HEK293 (cell line): Measurements from ENCODE around the gene DCAF4.

Source experiments
- CTCF ChIA-PET: fragments of 350-600 bp; formaldehyde crosslinking; extraction: SDS; loops from one replicate; lab custom pipeline; 2021; ENCODE audit warnings: antibody characterized with exemption; lab: Yijun Ruan, JAX
- POLR2A ChIA-PET: fragments of 300-600 bp; formaldehyde crosslinking; extraction: SDS; loops from one replicate; lab custom pipeline; 2020; ENCODE audit warnings: antibody characterized with exemption, inconsistent platforms; lab: Yijun Ruan, JAX
- H3K27ac ChIP-seq: fragments of 200-500 bp; sonication (Bioruptor generic); 2 replicates; pipeline ENCODE4 v1.5.1; 2014; ENCODE audit warnings: low read depth, low read length, control low read depth, inconsistent platforms; ENCODE audit errors: extremely low read depth
- H3K36me3 ChIP-seq, 2 experiments: fragments of 200-500 bp in 1 of 2; sonication (Bioruptor generic) in 1 of 2; 1 replicate in 1 of 2; 2 replicates in 1 of 2; pipeline ENCODE4 v1.5.1; 2014 to 2017; ENCODE audit warnings: inconsistent platforms in 2 of 2, low read length in 2 of 2; ENCODE audit not compliant: control insufficient read depth in 2 of 2, insufficient read depth in 1 of 2
- H3K4me1 ChIP-seq: fragments of 200-500 bp; sonication (Bioruptor generic); 2 replicates; pipeline ENCODE4 v1.5.1; 2014; ENCODE audit warnings: mild to moderate bottlenecking, low read length, inconsistent platforms; ENCODE audit not compliant: control insufficient read depth, insufficient read depth
- H3K4me3 ChIP-seq: 2 replicates; pipeline ENCODE4 v1.5.1; 2011; ENCODE audit warnings: low read depth, mild to moderate bottlenecking, control low read depth, low read length, moderate library complexity
- H3K9me3 ChIP-seq: fragments of 200-500 bp; sonication (Bioruptor generic); 2 replicates; pipeline ENCODE4 v1.5.1; 2014; ENCODE audit warnings: low read depth, low read length, inconsistent platforms; ENCODE audit not compliant: control insufficient read depth, insufficient read depth
- CTCF ChIP-seq: fragments of 450-650 bp; formaldehyde crosslinking; IDR thresholded peaks from 2 replicates; pipeline ENCODE4 v1.5.1; 2016; ENCODE audit warnings: missing biosample characterization, missing genetic modification characterization
- GLIS2 ChIP-seq: fragments of 450-650 bp; formaldehyde crosslinking; IDR thresholded peaks from 2 replicates; pipeline ENCODE4 v1.5.1; 2016; ENCODE audit warnings: missing biosample characterization, missing genetic modification characterization
- KLF10 ChIP-seq: fragments of 450-650 bp; IDR thresholded peaks from 2 replicates; pipeline ENCODE4 v1.5.1; 2018; ENCODE audit warnings: missing biosample characterization, mild to moderate bottlenecking, missing genetic modification characterization
- PRDM1 ChIP-seq: fragments of 450-650 bp; formaldehyde crosslinking; IDR thresholded peaks from 2 replicates; pipeline ENCODE4; 2016; ENCODE audit warnings: missing biosample characterization, missing genetic modification characterization
- SCRT1 ChIP-seq: fragments of 450-650 bp; formaldehyde crosslinking; IDR thresholded peaks from 2 replicates; pipeline ENCODE4 v1.5.1; 2016; ENCODE audit warnings: missing biosample characterization, missing genetic modification characterization, borderline replicate concordance
- ZNF121 ChIP-seq: fragments of 450-650 bp; formaldehyde crosslinking; IDR thresholded peaks from 2 replicates; pipeline ENCODE4 v1.5.1; 2016; ENCODE audit warnings: missing biosample characterization, missing genetic modification characterization
- ZNF16 ChIP-seq: fragments of 450-650 bp; formaldehyde crosslinking; IDR thresholded peaks from 2 replicates; pipeline ENCODE4 v1.5.1; 2016; ENCODE audit warnings: low read depth, missing biosample characterization, missing genetic modification characterization
- ZNF391 ChIP-seq: fragments of 450-650 bp; formaldehyde crosslinking; IDR thresholded peaks from 2 replicates; pipeline ENCODE4 v1.5.1; 2016; ENCODE audit warnings: low read depth, missing biosample characterization, missing genetic modification characterization, borderline replicate concordance
- ZNF394 ChIP-seq: fragments of 450-650 bp; formaldehyde crosslinking; IDR thresholded peaks from 2 replicates; pipeline ENCODE4 v1.5.1; 2016; ENCODE audit warnings: missing biosample characterization, missing genetic modification characterization, mild to moderate bottlenecking, moderate library complexity, borderline replicate concordance
- ZNF521 ChIP-seq: fragments of 450-650 bp; formaldehyde crosslinking; IDR thresholded peaks from 2 replicates; pipeline ENCODE4 v1.5.1; 2017; ENCODE audit warnings: missing biosample characterization, mild to moderate bottlenecking, missing genetic modification characterization
- ZNF555 ChIP-seq: fragments of 450-650 bp; formaldehyde crosslinking; conservative IDR thresholded peaks from 2 replicates; pipeline ENCODE4 v1.5.1; 2017; ENCODE audit warnings: missing biosample characterization, mild to moderate bottlenecking, missing genetic modification characterization, inconsistent platforms
- ZNF600 ChIP-seq: fragments of 450-650 bp; formaldehyde crosslinking; IDR thresholded peaks from 2 replicates; pipeline ENCODE4 v1.5.1; 2016; ENCODE audit warnings: missing biosample characterization, missing genetic modification characterization
- ZNF704 ChIP-seq: fragments of 450-650 bp; formaldehyde crosslinking; IDR thresholded peaks from 2 replicates; pipeline ENCODE4 v1.5.1; 2016; ENCODE audit warnings: missing biosample characterization, missing genetic modification characterization
- ZNF792 ChIP-seq: fragments of 450-650 bp; formaldehyde crosslinking; IDR thresholded peaks from 2 replicates; pipeline ENCODE4 v1.5.1; 2016; ENCODE audit warnings: missing biosample characterization, missing genetic modification characterization
- ZNF843 ChIP-seq: fragments of 450-650 bp; formaldehyde crosslinking; IDR thresholded peaks from 2 replicates; pipeline ENCODE4 v1.5.1; 2016; ENCODE audit warnings: missing biosample characterization, missing genetic modification characterization
- TF ChIP-seq, protein P1 (sequence below): fragments of 450-650 bp; formaldehyde crosslinking; IDR thresholded peaks from 2 replicates; pipeline ENCODE4 v1.5.1; 2017; ENCODE audit warnings: missing biosample characterization, missing genetic modification characterization
- TF ChIP-seq, protein P2 (sequence below): fragments of 450-650 bp; formaldehyde crosslinking; IDR thresholded peaks from 2 replicates; pipeline ENCODE4 v1.5.1; 2016; ENCODE audit warnings: missing biosample characterization, missing genetic modification characterization
- TF ChIP-seq, protein P3 (sequence below): fragments of 450-650 bp; formaldehyde crosslinking; IDR thresholded peaks from 2 replicates; pipeline ENCODE4 v1.5.1; 2016; ENCODE audit warnings: missing biosample characterization, missing genetic modification characterization, low read depth

Gene DCAF4

GRCh38 chr14:72939630-72940029 lies 13.4 kb downstream of the DCAF4 start:
- H3K4me1 ChIP-seq: no peaks in the 10 kb centered on the region
- H3K9me3 ChIP-seq: no peaks in the 10 kb centered on the region
- TF ChIP-seq ZNF792: no peak
- no peak for TF ChIP-seq ZNF16 (tag by site-specific recombination)
- TF ChIP-seq, protein P1, sequence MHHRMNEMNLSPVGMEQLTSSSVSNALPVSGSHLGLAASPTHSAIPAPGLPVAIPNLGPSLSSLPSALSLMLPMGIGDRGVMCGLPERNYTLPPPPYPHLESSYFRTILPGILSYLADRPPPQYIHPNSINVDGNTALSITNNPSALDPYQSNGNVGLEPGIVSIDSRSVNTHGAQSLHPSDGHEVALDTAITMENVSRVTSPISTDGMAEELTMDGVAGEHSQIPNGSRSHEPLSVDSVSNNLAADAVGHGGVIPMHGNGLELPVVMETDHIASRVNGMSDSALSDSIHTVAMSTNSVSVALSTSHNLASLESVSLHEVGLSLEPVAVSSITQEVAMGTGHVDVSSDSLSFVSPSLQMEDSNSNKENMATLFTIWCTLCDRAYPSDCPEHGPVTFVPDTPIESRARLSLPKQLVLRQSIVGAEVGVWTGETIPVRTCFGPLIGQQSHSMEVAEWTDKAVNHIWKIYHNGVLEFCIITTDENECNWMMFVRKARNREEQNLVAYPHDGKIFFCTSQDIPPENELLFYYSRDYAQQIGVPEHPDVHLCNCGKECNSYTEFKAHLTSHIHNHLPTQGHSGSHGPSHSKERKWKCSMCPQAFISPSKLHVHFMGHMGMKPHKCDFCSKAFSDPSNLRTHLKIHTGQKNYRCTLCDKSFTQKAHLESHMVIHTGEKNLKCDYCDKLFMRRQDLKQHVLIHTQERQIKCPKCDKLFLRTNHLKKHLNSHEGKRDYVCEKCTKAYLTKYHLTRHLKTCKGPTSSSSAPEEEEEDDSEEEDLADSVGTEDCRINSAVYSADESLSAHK (tag by site-specific recombination): no peak
- no peak for TF ChIP-seq ZNF521
- TF ChIP-seq, protein P2, sequence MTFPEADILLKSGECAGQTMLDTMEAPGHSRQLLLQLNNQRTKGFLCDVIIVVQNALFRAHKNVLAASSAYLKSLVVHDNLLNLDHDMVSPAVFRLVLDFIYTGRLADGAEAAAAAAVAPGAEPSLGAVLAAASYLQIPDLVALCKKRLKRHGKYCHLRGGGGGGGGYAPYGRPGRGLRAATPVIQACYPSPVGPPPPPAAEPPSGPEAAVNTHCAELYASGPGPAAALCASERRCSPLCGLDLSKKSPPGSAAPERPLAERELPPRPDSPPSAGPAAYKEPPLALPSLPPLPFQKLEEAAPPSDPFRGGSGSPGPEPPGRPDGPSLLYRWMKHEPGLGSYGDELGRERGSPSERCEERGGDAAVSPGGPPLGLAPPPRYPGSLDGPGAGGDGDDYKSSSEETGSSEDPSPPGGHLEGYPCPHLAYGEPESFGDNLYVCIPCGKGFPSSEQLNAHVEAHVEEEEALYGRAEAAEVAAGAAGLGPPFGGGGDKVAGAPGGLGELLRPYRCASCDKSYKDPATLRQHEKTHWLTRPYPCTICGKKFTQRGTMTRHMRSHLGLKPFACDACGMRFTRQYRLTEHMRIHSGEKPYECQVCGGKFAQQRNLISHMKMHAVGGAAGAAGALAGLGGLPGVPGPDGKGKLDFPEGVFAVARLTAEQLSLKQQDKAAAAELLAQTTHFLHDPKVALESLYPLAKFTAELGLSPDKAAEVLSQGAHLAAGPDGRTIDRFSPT: no peak
- no peak for TF ChIP-seq CTCF
- no peak for TF ChIP-seq GLIS2 (tag by site-specific recombination)
- TF ChIP-seq ZNF555 (tag by site-specific recombination): no peak
- TF ChIP-seq PRDM1 (tag by site-specific recombination): no peak
- no peak for TF ChIP-seq KLF10 (tag by site-specific recombination)
- TF ChIP-seq ZNF600 (tag by site-specific recombination): no peak
- TF ChIP-seq ZNF843 (tag by site-specific recombination): no peak
- no peak for TF ChIP-seq SCRT1 (tag by site-specific recombination)
- no peak for TF ChIP-seq ZNF121 (tag by site-specific recombination)
- TF ChIP-seq ZNF394: no peak
- no peak for TF ChIP-seq ZNF391 (tag by site-specific recombination)
- TF ChIP-seq, protein P3, sequence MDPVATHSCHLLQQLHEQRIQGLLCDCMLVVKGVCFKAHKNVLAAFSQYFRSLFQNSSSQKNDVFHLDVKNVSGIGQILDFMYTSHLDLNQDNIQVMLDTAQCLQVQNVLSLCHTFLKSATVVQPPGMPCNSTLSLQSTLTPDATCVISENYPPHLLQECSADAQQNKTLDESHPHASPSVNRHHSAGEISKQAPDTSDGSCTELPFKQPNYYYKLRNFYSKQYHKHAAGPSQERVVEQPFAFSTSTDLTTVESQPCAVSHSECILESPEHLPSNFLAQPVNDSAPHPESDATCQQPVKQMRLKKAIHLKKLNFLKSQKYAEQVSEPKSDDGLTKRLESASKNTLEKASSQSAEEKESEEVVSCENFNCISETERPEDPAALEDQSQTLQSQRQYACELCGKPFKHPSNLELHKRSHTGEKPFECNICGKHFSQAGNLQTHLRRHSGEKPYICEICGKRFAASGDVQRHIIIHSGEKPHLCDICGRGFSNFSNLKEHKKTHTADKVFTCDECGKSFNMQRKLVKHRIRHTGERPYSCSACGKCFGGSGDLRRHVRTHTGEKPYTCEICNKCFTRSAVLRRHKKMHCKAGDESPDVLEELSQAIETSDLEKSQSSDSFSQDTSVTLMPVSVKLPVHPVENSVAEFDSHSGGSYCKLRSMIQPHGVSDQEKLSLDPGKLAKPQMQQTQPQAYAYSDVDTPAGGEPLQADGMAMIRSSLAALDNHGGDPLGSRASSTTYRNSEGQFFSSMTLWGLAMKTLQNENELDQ (tag by site-specific recombination): no peak
- no peak for TF ChIP-seq ZNF704 (tag by site-specific recombination)
- H3K36me3 ChIP-seq: peaks cover 7 to 64% of the 10 kb centered on the region in 2 experiments; a peak in 2 of 3 replicates
- H3K27ac ChIP-seq: no peak overlapping the region
- H3K4me3 ChIP-seq: no peak overlapping the region
- ChIA-PET CTCF (interaction anchor here (2.3 to 2.8 kb wide), 2 partner anchors 9 to 425 kb away, joined by 7 to 19 read pairs; no protein-coding TSS in a partner anchor), POLR2A (no interaction called here)
